HG03135 (cell line): ENCODE results near the gene ZBTB44.
"Not testable (repeated sequence)": the region's sequence is repeated elsewhere in the genome, so short reads cannot be mapped to it uniquely, and the experiment has no call there.

ENCODE experiments used
- ATAC-seq: cut with Tn5 transposase; IDR thresholded peaks from one replicate; pipeline ENCODE4 v1.9.1; 2021; ENCODE audit warnings: mild to moderate bottlenecking, moderate library complexity; ENCODE audit not compliant: unreplicated experiment

Gene ZBTB44

GRCh38 chr11:130313383-130314183 is 1.1 kb downstream of the ZBTB44 start:
- no peak for ATAC-seq

GRCh38 chr11:130312046-130312445 is 2.7 kb downstream of the ZBTB44 start:
- no peak for ATAC-seq

- ATAC-seq = no peak
Observed at GRCh38 chr11:130310622-130311021, 4.1 kb downstream of the ZBTB44 start.

- ATAC-seq = no peak
Observed at GRCh38 chr11:130308886-130309285, 5.8 kb downstream of the ZBTB44 start.

GRCh38 chr11:130308059-130308458 is 6.7 kb downstream of the ZBTB44 start:
- no peak for ATAC-seq

- ATAC-seq = no peak
Observed at GRCh38 chr11:130304651-130305050, 10.1 kb downstream of the ZBTB44 start.

- no peak for ATAC-seq
Observed at GRCh38 chr11:130301002-130301401, 13.7 kb downstream of the ZBTB44 start.

- no peak for ATAC-seq
Observed at GRCh38 chr11:130300567-130300966, 14.2 kb downstream of the ZBTB44 start.

GRCh38 chr11:130299978-130300377 is 14.7 kb downstream of the ZBTB44 start:
- no peak for ATAC-seq

GRCh38 chr11:130295657-130296056 is 19.1 kb downstream of the ZBTB44 start:
- no peak for ATAC-seq

GRCh38 chr11:130282111-130282510 is 32.6 kb downstream of the ZBTB44 start:
- ATAC-seq = no peak

- ATAC-seq = not testable (repeated sequence)
Observed at GRCh38 chr11:130281341-130281740, 33.4 kb downstream of the ZBTB44 start.

- ATAC-seq = no peak
Observed at GRCh38 chr11:130279989-130280388, 34.7 kb downstream of the ZBTB44 start.

- no peak for ATAC-seq
Observed at GRCh38 chr11:130278745-130279144, 36.0 kb downstream of the ZBTB44 start.

GRCh38 chr11:130278151-130278550 is 36.6 kb downstream of the ZBTB44 start:
- ATAC-seq = no peak

- ATAC-seq = no peak
Observed at GRCh38 chr11:130272336-130272735, 42.4 kb downstream of the ZBTB44 start.

GRCh38 chr11:130269326-130269943 is 45.3 kb downstream of the ZBTB44 start:
- ATAC-seq = peak; percentile 81

GRCh38 chr11:130263351-130263750 is 51.4 kb downstream of the ZBTB44 start:
- no peak for ATAC-seq

GRCh38 chr11:130262424-130262823 is 52.3 kb downstream of the ZBTB44 start:
- no peak for ATAC-seq

GRCh38 chr11:130261571-130261970 is 53.1 kb downstream of the ZBTB44 start:
- no peak for ATAC-seq

GRCh38 chr11:130260742-130261141 is 54.0 kb downstream of the ZBTB44 start:
- ATAC-seq = no peak

GRCh38 chr11:130260080-130260627 is 54.6 kb downstream of the ZBTB44 start:
- ATAC-seq = no peak
